ENCODE measurements around the gene SERTAD2. TPM values are rescaled to one million over a fixed set of nuclear protein-coding genes. Genes with fewer than 3 reads are reported as not detected.

The SERTAD2 gene
- total and polyA plus RNA-seq, 2 donors (not counting 3 experiments of a cell fraction or from before 2014, with no cell fraction given), result 5.5 to 11.2 TPM

GRCh38 chr2:64599469-64599868, 54.2 kb downstream of the SERTAD2 start:
- DNase-seq (ENCODE audit: low read depth, low spot score) (peak; percentile 53), FAIRE-seq (peak; percentile 50)
- no peaks in the 10 kb centered on the region for H3K79me2 ChIP-seq (ENCODE audit: control insufficient read depth, insufficient read depth, low read length)
- no peak overlapping the region for H3K4me2 ChIP-seq (ENCODE audit: insufficient read depth, low read length)
- TF ChIP-seq JUN (IDR thresholded peaks at IDR 0.05; ENCODE audit: borderline replicate concordance, insufficient read depth, insufficient read length, low read depth) (peak; percentile 19), EZH2 (IDR thresholded peaks at IDR 0.05; ENCODE audit: borderline replicate concordance, low read depth, low read length, severe bottlenecking) (no peak)
- dilution Hi-C loops (cut with MboI; ENCODE audit: extremely low pct_ligation_motif_present, low sequenced_read_pairs) (no loop called here), intact Hi-C loops (cut with micrococcal nuclease) (no loop called here)
- no peak overlapping the region for H3K9ac ChIP-seq (replicated peaks; ENCODE audit: extremely low read depth, insufficient read depth, low read length)
- no peaks in the 10 kb centered on the region for H3K9me1 ChIP-seq (replicated peaks; ENCODE audit: control insufficient read depth, extremely low read depth, insufficient read depth, low read length)
- BruUV-seq (replicated peaks), result no TSS peak
- no peak overlapping the region for H3K4me3 ChIP-seq (replicated peaks in 1 of 3; ENCODE audit: insufficient read depth in 1 of 3, low read depth in 1 of 3, low read length in 3 of 3)
- H4K20me1 ChIP-seq (replicated peaks; ENCODE audit: control insufficient read depth, extremely low read depth, insufficient read depth, low read length), result no peaks in the 10 kb centered on the region
- H3K27ac ChIP-seq (ENCODE audit: insufficient read depth, low read depth, low read length), result no peak overlapping the region
- no peaks in the 10 kb centered on the region for H3K9me3 ChIP-seq (replicated peaks; ENCODE audit: control insufficient read depth, insufficient read depth, low read length)
- peak overlapping the region; percentile 43 for H2AFZ ChIP-seq (ENCODE audit: low read depth, low read length)
- H3K27me3 ChIP-seq (ENCODE audit: control insufficient read depth in 2 of 2, insufficient read depth in 2 of 2, low read length in 2 of 2), result no peaks in the 10 kb centered on the region
- H3K4me1 ChIP-seq (ENCODE audit: control insufficient read depth, extremely low read depth, insufficient read depth, low read length), result peaks cover 5% of the 10 kb centered on the region
- no peaks in the 10 kb centered on the region for H3K36me3 ChIP-seq (ENCODE audit: control insufficient read depth in 2 of 2, extremely low read depth in 1 of 2, insufficient read depth in 2 of 2, low read length in 2 of 2)
- POLR2A ChIA-PET, result no interaction called here
- CTCF ChIA-PET, result interaction anchor here (0.7 to 3.9 kb wide), 5 partner anchors 10 to 151 kb away, joined by 3 to 13 read pairs (median 9); no protein-coding TSS in a partner anchor

GRCh38 chr2:64598226-64598625, 55.5 kb downstream of the SERTAD2 start:
- H3K4me2 ChIP-seq (ENCODE audit: insufficient read depth, low read length), result no peak overlapping the region
- intact Hi-C loops (cut with micrococcal nuclease) (no loop called here), dilution Hi-C loops (cut with MboI; ENCODE audit: extremely low pct_ligation_motif_present, low sequenced_read_pairs) (no loop called here)
- no peaks in the 10 kb centered on the region for H3K36me3 ChIP-seq (ENCODE audit: control insufficient read depth in 2 of 2, extremely low read depth in 1 of 2, insufficient read depth in 2 of 2, low read length in 2 of 2)
- no peak for FAIRE-seq
- H3K9me1 ChIP-seq (replicated peaks; ENCODE audit: control insufficient read depth, extremely low read depth, insufficient read depth, low read length), result no peaks in the 10 kb centered on the region
- no peak overlapping the region for H3K4me3 ChIP-seq (replicated peaks in 1 of 3; ENCODE audit: insufficient read depth in 1 of 3, low read depth in 1 of 3, low read length in 3 of 3)
- H3K9ac ChIP-seq (replicated peaks; ENCODE audit: extremely low read depth, insufficient read depth, low read length), result no peak overlapping the region
- peaks cover 5% of the 10 kb centered on the region for H3K4me1 ChIP-seq (ENCODE audit: control insufficient read depth, extremely low read depth, insufficient read depth, low read length)
- ChIA-PET POLR2A (no interaction called here), CTCF (interaction anchor here (1.8 to 3.9 kb wide), 2 partner anchors 11 to 48 kb away, joined by 11 to 13 read pairs; no protein-coding TSS in a partner anchor)
- no peaks in the 10 kb centered on the region for H4K20me1 ChIP-seq (replicated peaks; ENCODE audit: control insufficient read depth, extremely low read depth, insufficient read depth, low read length)
- BruUV-seq (replicated peaks), result no TSS peak
- no peaks in the 10 kb centered on the region for H3K27me3 ChIP-seq (ENCODE audit: control insufficient read depth in 2 of 2, insufficient read depth in 2 of 2, low read length in 2 of 2)
- H3K27ac ChIP-seq (ENCODE audit: insufficient read depth, low read depth, low read length), result no peak overlapping the region
- H2AFZ ChIP-seq (ENCODE audit: low read depth, low read length), result no peak overlapping the region
- H3K9me3 ChIP-seq (replicated peaks; ENCODE audit: control insufficient read depth, insufficient read depth, low read length), result no peaks in the 10 kb centered on the region
- no peak for DNase-seq (ENCODE audit: low read depth, low spot score)
- TF ChIP-seq GATA2 (IDR thresholded peaks at IDR 0.05; ENCODE audit: insufficient read depth, insufficient read length, low read depth, low read length), result no peak
- no peak for TF ChIP-seq EZH2 (IDR thresholded peaks at IDR 0.05; ENCODE audit: borderline replicate concordance, low read depth, low read length, severe bottlenecking)
- no peak for TF ChIP-seq JUN (IDR thresholded peaks at IDR 0.05; ENCODE audit: borderline replicate concordance, insufficient read depth, insufficient read length, low read depth)
- TF ChIP-seq POLR2AphosphoS5 (IDR thresholded peaks at IDR 0.05; ENCODE audit: insufficient read depth, low read depth, low read length), result no peak
- TF ChIP-seq MAX (IDR thresholded peaks at IDR 0.05; ENCODE audit: insufficient read depth, insufficient read length), result no peak
- TF ChIP-seq CTCF (IDR thresholded peaks at IDR 0.05; ENCODE audit: extremely low read depth in 1 of 2, insufficient read depth in 1 of 2, low read depth in 1 of 2, low read length in 2 of 2), result no peak
- no peak for TF ChIP-seq MYC (IDR thresholded peaks at IDR 0.05; ENCODE audit: low read depth, low read length)
- no peak for TF ChIP-seq POLR2A (IDR thresholded peaks at IDR 0.05; ENCODE audit: low read depth, low read length)
- H3K79me2 ChIP-seq (ENCODE audit: control insufficient read depth, insufficient read depth, low read length), result no peaks in the 10 kb centered on the region

Data from endothelial cell of umbilical vein (primary cell).